HG03558 (cell line): Measurements from ENCODE around the gene NBR1.
"Not testable (repeated sequence)": the region's sequence is repeated elsewhere in the genome, so short reads cannot be mapped to it uniquely, and the experiment has no call there.

Experiments
- ATAC-seq: cut with Tn5 transposase; IDR thresholded peaks from one replicate; pipeline ENCODE4 v1.9.1; 2021; ENCODE audit warnings: moderate number of reproducible peaks; ENCODE audit not compliant: unreplicated experiment; ENCODE audit errors: extremely low read depth

Gene NBR1

GRCh38 chr17:43212641-43213490 lies 41.9 kb downstream of the NBR1 start:
- no peak for ATAC-seq

GRCh38 chr17:43213545-43213944 lies 42.5 kb downstream of the NBR1 start:
- no peak for ATAC-seq

GRCh38 chr17:43215341-43215740 lies 44.3 kb downstream of the NBR1 start:
- ATAC-seq = no peak

- ATAC-seq = no peak
Observed at GRCh38 chr17:43216369-43216761, 45.4 kb downstream of the NBR1 start.

- ATAC-seq = no peak
Observed at GRCh38 chr17:43216762-43217613, 46.0 kb downstream of the NBR1 start.

GRCh38 chr17:43217614-43218087 lies 46.6 kb downstream of the NBR1 start:
- no peak for ATAC-seq

GRCh38 chr17:43219001-43219400 lies 48.0 kb downstream of the NBR1 start:
- ATAC-seq = no peak

- ATAC-seq = no peak
Observed at GRCh38 chr17:43219746-43220380, 48.8 kb downstream of the NBR1 start.

GRCh38 chr17:43220511-43221125 lies 49.6 kb downstream of the NBR1 start:
- no peak for ATAC-seq

GRCh38 chr17:43224146-43224705 lies 53.2 kb downstream of the NBR1 start:
- no peak for ATAC-seq

GRCh38 chr17:43226393-43226792 lies 55.4 kb downstream of the NBR1 start:
- no peak for ATAC-seq

GRCh38 chr17:43228020-43228782 lies 57.2 kb downstream of the NBR1 start, which contains the start of gene CCDC200:
TSS of gene CCDC200 (minus strand) at chr17:43228623. CDS start at chr17:43228554, 69 bp downstream.
- ATAC-seq = not testable (repeated sequence)

- not testable (repeated sequence) for ATAC-seq
Observed at GRCh38 chr17:43231205-43232020, 60.4 kb downstream of the NBR1 start.

- ATAC-seq = not testable (repeated sequence)
Observed at GRCh38 chr17:43232021-43232699, 61.1 kb downstream of the NBR1 start.

- ATAC-seq = not testable (repeated sequence)
Observed at GRCh38 chr17:43233263-43233662, 62.2 kb downstream of the NBR1 start.

- ATAC-seq = not testable (repeated sequence)
Observed at GRCh38 chr17:43233877-43234276, 62.9 kb downstream of the NBR1 start, which contains the start of gene RNU2-1. TSS of gene RNU2-1 (minus strand) at chr17:43233977.

GRCh38 chr17:43239597-43239996 lies 68.6 kb downstream of the NBR1 start:
- ATAC-seq = not testable (repeated sequence)
